ENCODE results near the gene HSD17B14. TPM values are rescaled to one million over a fixed set of nuclear protein-coding genes. Genes with fewer than 3 reads are reported as not detected.
A peak's percentile ranks its signal among the peaks of the same experiment; 100 is the strongest.
"Not testable (repeated sequence)": the region's sequence is repeated elsewhere in the genome, so short reads cannot be mapped to it uniquely, and the experiment has no call there.

The HSD17B14 gene
- total RNA-seq, 1 donor from 2014 or later = 0.40 TPM

GRCh38 chr19:48796298-48797083, 39.8 kb downstream of the HSD17B14 start:
- no peak for ATAC-seq

- ATAC-seq = no peak
Measured at GRCh38 chr19:48795685-48796070, 40.6 kb downstream of the HSD17B14 start.

- ATAC-seq = peak; percentile 94
Measured at GRCh38 chr19:48795055-48795684, 41.1 kb downstream of the HSD17B14 start.

GRCh38 chr19:48794291-48794690, 42.0 kb downstream of the HSD17B14 start:
- no peak for ATAC-seq

GRCh38 chr19:48793271-48793670, 43.0 kb downstream of the HSD17B14 start:
- ATAC-seq = no peak

GRCh38 chr19:48787331-48787730, 49.0 kb downstream of the HSD17B14 start:
- ATAC-seq = not testable (repeated sequence)

DNA sequence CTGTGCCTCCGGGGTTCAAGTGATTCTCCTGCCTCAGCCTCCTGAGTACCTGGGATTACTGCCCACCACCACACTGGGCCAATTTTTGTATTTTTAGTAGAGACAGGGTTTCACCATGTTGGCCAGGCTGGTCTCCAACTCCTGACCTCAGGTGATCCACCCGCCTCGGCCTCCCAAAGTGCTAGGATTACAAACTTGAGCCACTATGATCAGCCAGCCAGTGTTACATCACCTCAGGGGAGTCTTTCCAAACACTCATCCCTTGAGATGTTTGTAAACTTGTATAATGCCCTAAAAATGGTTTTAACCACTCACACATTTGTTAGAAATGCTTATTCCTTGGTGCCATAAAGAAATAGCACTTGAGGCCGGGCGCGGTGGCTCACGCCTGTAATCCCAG, 49.9 kb downstream of the HSD17B14 start:
- ATAC-seq = not testable (repeated sequence)

DNA sequence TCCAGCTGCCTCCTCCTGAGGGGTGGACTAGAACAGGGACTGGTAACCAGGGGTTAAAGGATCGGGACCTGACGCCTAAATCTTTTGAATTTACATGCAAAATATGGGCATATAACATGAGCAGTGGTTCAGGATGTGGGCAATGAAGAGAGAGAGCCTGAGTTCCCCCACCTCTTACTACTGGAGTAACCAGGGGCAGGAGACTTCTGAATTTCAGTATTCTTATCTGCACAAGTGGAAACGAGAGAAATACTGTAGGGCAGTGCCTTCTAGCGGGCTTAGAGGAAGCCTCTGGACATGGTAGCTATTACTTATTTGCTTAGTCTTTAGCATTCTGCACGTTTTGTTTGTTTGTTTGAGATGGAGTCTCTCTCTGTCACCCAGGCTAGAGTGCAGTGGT, 51.8 kb downstream of the HSD17B14 start:
- no peak for ATAC-seq

DNA sequence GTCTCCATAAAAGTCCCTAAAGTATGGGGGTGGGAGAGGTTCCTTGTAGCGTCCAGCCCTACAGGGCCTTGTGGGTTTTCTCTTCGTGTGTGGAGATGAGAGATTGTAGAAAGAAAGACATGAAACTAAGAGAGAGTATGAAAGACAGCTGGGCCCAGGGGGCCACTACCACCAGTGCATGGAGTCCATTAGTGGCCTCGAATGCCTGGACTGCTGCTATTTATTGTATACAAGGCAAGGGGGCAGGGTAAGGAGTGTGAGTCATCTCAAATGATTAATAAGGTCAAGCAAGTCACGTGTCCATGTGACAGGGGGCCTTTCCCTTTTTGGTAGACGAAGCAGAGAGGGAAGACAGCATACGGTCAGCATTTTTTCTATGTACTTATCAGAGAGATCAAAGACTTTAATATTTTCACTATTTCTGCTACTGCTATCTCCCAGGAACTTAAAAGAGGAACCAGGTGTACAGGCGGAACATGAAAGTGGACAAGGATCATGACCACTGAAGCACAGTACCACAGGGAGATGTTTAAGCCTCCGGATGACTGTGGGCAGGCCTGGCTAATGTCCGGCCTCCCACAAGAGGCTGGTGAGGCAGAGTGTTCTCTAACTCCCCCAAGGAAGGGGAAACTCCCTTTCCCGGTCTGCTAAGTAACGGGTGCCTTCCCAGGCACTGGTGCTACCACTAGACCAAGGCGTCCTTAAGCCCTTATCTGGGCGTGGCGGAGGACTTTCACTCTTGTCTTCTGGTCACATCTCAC, 55.5 kb downstream of the HSD17B14 start:
- ATAC-seq = no peak

DNA sequence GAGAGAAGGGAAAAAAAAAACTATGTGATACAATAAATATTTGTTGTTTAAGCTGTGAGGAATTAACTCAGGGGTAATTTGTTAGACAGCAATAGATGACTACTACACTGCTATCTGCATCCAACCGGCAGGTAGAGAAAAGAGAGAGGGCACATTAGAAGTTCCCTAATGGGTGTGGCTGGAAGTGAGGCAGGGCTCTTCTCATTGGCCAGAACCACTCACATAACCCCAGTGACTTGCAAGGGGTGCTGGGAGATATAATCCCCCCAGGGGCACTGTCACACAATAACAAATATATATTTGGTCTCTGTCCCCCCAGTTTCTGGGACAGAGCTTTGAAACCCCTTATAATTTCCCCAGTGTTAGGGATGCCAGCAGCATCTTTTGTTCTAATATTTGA, 56.7 kb downstream of the HSD17B14 start:
- no peak for ATAC-seq

GRCh38 chr19:48777720-48778119, 58.6 kb downstream of the HSD17B14 start:
- no peak for ATAC-seq

- no peak for ATAC-seq
Measured at GRCh38 chr19:48777139-48777538, 59.2 kb downstream of the HSD17B14 start.

DNA sequence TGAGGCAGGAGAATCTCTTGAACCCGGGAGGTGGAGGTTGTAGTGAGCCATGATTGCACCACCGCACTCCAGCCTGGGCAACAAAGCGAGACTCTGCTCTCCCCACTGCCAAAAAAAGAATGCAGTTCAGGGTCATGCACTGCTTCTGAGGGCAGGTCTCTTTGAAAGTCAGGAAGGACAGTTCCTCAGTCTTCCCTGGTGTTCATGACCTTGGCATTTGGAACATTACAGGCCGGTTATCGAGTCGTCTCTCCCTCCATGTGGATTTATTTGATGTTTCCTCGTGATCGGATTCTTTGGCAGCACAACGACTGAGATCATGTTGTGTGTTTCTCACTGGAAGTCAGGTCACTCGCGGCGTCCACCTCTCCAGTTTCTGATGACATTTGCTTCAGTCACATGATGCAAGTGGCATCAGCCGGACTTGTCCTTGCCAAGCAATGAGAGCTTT, 63.8 kb downstream of the HSD17B14 start:
- ATAC-seq = no peak

DNA sequence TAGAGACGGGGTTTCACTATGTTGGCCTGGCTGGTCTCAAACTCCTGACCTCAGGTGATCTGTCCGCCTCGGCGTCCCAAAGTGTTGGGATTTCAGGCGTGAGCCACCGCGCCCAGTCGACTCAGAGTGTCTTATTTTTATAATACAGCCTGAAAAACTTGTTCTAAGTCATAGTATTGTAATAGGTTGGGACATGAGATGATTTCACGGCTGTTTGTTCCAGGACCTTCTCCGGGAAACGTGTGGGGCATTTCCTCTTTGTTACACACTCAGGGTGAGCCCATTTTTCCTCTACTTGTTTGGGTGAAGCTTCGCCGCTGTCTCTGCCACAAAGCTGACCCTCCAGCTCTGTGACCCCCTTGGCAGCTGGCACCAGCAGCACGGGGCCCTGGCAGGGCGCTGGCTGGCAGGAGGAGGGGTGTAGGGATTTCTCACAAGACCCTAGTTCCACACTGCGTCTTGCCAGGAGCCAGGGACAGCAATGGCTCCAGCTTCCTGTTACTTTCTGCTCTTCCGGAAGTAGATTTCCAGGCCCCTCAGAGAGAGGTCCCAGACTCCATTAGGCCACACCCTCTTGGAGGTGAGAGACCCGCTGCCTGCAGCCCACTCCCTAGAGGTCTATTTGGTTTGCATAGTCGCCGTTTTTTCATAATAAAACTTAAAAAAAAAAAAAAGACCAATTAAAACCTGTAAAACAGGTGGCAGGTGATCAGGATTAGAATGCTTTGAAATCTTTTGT, 65.4 kb downstream of the HSD17B14 start:
- ATAC-seq = peak; percentile 87

DNA sequence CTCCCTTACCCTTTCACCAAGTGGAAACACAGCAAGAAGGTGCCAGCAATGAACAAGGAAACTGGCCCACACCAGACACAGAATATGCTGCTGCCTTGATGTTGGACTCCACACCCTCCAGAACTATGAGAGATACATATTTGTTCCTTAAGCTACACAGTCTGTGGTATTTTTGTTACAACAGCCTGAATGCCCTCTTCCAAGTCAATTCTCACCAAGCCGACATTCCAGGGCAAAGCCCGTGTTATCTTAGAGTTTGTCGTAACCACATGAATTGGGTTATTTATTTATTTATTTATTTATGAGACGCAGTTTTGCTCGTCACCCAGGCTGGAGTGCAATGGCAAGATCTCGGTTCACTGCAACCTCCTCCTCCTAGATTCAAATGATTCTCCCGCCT, 66.0 kb downstream of the HSD17B14 start:
- peak; percentile 59 for ATAC-seq

DNA sequence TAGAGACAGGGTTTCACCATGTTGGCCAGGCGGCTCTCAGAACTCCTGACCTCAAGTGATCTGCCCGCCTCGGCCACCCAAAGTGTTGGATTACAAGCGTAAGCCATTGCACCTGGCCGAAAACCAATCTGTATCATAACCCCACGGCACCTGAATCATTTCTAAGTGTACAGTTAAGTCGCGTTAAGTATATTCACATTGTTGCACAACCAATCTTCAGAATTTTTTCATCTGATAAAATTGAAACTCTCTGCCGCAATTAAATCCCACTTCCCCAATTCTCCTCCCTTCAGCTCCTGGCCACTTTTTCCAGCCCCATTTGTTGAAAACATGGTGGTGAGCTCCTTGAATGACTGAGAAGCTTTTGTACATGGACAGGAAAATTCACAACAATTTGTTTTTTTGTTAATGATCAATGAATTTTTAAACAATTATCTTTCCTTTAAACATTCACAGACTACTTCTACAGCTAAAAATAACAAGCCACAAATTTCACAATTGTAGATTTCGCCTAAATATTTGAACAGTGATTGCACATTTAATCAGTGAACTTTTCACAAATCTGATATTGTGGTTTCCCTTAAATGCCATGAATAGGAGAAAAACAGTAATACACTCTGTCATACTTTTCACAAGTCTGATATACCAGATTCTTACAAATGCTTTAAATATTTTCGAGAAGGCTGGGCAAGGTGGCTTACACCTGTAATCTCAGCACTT, 67.1 kb downstream of the HSD17B14 start:
- no peak for ATAC-seq

DNA sequence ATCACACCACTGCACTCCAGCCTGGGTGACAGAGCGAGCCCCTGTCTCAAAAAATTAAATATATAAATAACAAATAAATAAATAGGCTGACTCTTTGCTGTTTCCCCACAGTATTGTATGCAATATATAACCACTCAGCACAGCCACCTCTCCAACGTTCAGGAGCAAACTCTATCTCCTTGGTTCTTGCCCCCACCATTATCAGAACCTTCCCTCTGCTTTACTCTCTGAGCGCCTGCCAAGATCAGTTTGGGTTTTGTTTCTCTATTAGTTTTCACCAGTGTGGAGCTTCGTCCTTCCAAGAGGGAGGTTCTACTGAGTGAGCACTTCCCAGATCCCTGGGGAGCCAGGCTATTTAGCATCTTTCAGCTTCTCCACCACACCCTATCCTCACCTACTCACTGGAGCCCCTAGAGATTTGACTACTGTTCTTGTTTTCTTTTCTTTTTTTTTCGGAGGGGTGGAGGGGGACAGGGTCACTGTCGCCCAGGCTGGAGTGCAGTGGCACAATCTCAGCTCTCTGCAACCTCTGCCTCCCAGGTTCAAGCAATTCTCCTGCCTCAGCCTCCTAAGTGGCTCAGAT, 68.0 kb downstream of the HSD17B14 start:
- not testable (repeated sequence) for ATAC-seq

GRCh38 chr19:48765816-48766215, 70.5 kb downstream of the HSD17B14 start:
- ATAC-seq = not testable (repeated sequence)
